Calu3 (cell line): ENCODE results near the gene SH3BP1. TPM values are rescaled to one million over a fixed set of nuclear protein-coding genes. Genes with fewer than 3 reads are reported as not detected.

ENCODE experiments used
- BruUV-seq: library from RNA; stranded (reverse); fragments of 400-500 nt; replicated peaks from 2 replicates; lab custom pipeline; 2021; lab: Mats Ljungman, UMichigan
- CTCF ChIA-PET: fragments of 300-600 bp; sonication (Branson Sonifier 250); formaldehyde crosslinking; loops from one replicate; lab custom pipeline; 2022; ENCODE audit warnings: antibody characterized with exemption; lab: Charles Lee
- DNase-seq: peaks from one replicate; pipeline ENCODE4 v3.0.0; 2022
- H3K27ac Mint-ChIP-seq: one replicate; pipeline ENCODE4 v1.8.0; 2022; ENCODE audit warnings: mixed read lengths; ENCODE audit not compliant: unreplicated experiment
- H3K27me3 Mint-ChIP-seq: one replicate; pipeline ENCODE4 v1.8.0; 2022; ENCODE audit warnings: mixed read lengths; ENCODE audit not compliant: unreplicated experiment
- H3K36me3 Mint-ChIP-seq: one replicate; pipeline ENCODE4 v1.8.0; 2022; ENCODE audit warnings: mild to moderate bottlenecking, moderate library complexity, mixed read lengths; ENCODE audit not compliant: insufficient read depth, unreplicated experiment
- H3K4me1 Mint-ChIP-seq: one replicate; pipeline ENCODE4 v1.8.0; 2022; ENCODE audit warnings: mild to moderate bottlenecking, low read depth, mixed read lengths; ENCODE audit not compliant: unreplicated experiment
- H3K4me3 Mint-ChIP-seq: one replicate; pipeline ENCODE4 v1.8.0; 2022; ENCODE audit warnings: mild to moderate bottlenecking, low read depth, moderate library complexity, mixed read lengths; ENCODE audit not compliant: unreplicated experiment
- H3K9me3 Mint-ChIP-seq: one replicate; pipeline ENCODE4 v1.8.0; 2022; ENCODE audit warnings: low read depth, mixed read lengths; ENCODE audit not compliant: unreplicated experiment
- intact Hi-C: fragments of 100-400 bp; cut with micrococcal nuclease; formaldehyde crosslinking; loops from one replicate; pipeline ENCODE4 v1.10.0; 2022; ENCODE audit not compliant: unreplicated experiment
- total RNA-seq: library from RNA; stranded (reverse); gene quantifications from 2 replicates; pipeline ENCODE4 v1.2.3, GENCODE V29; 2022
- TF ChIP-seq, protein P1 (sequence below): fragments of 200-600 bp; IDR thresholded peaks from one replicate; pipeline ENCODE4 v1.8.0; 2022; ENCODE audit warnings: antibody characterized with exemption; ENCODE audit not compliant: unreplicated experiment

Gene SH3BP1
- total RNA-seq, 1 experiment from 2014 or later: 17.6 TPM

DNA sequence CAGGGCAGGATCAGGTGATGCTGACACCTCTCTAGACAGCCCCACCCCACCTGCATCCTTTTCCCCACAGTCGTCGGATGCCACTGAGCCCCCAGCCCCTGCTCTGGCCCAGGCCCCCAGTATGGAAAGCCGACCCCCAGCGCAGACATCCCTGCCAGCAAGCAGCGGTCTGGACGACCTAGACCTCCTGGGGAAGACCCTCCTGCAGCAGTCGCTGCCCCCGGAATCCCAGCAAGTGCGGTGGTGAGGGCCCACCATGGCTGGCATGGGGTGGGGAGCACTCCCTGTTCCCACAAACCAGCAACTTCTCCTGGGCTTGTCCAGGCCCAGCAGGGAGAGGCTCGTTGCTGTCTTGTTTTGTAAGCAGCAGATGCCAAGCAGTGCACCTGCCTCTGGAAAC is 9.5 kb upstream of the SH3BP1 start:
- H3K9me3 Mint-ChIP-seq: no peaks in the 10 kb centered on the region
- H3K27me3 Mint-ChIP-seq: no peaks in the 10 kb centered on the region
- CTCF ChIA-PET: interaction anchor here (0.6 kb wide), 1 partner anchor 158 kb away, joined by 3 read pairs; no protein-coding TSS in a partner anchor
- intact Hi-C loops: no loop called here
- no peak for DNase-seq
- TF ChIP-seq, protein P1, sequence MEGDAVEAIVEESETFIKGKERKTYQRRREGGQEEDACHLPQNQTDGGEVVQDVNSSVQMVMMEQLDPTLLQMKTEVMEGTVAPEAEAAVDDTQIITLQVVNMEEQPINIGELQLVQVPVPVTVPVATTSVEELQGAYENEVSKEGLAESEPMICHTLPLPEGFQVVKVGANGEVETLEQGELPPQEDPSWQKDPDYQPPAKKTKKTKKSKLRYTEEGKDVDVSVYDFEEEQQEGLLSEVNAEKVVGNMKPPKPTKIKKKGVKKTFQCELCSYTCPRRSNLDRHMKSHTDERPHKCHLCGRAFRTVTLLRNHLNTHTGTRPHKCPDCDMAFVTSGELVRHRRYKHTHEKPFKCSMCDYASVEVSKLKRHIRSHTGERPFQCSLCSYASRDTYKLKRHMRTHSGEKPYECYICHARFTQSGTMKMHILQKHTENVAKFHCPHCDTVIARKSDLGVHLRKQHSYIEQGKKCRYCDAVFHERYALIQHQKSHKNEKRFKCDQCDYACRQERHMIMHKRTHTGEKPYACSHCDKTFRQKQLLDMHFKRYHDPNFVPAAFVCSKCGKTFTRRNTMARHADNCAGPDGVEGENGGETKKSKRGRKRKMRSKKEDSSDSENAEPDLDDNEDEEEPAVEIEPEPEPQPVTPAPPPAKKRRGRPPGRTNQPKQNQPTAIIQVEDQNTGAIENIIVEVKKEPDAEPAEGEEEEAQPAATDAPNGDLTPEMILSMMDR: no peak
- no peak overlapping the region for H3K4me3 Mint-ChIP-seq
- peaks cover 46% of the 10 kb centered on the region for H3K36me3 Mint-ChIP-seq
- no peak overlapping the region for H3K27ac Mint-ChIP-seq
- BruUV-seq: no TSS peak
- H3K4me1 Mint-ChIP-seq: no peaks in the 10 kb centered on the region

DNA sequence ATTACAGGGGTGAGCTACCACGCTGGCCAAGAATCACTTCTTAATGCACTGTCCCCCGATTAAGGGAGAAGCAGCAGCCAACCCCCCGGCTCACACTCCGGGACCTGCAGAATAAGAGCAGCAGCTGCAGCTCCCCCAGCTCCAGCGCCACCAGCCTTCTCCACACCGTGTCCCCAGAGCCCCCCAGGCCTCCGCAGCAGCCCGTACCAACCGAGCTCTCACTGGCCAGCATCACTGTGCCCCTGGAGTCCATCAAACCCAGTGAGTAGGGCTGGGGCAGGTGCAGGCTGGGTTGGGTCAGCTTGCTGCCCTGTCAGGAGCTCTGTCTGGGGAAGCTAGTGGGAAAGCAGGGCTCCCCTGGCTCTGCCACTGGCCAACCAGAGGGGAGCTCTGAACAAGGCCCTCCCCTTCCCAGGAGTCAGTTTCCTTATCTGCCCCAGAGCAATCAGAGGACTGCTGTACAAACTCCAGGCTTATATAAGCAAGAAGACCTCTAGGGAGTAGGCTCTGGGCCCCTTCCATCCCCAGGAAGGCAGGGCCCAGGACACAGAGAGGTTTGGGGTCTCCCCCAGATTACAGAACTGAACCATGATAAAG is 8.5 kb upstream of the SH3BP1 start:
- TF ChIP-seq, protein P1: no peak
- no peaks in the 10 kb centered on the region for H3K9me3 Mint-ChIP-seq
- H3K4me1 Mint-ChIP-seq: no peaks in the 10 kb centered on the region
- no peak overlapping the region for H3K27ac Mint-ChIP-seq
- CTCF ChIA-PET: interaction anchor here (0.6 kb wide), 1 partner anchor 157 kb away, joined by 3 read pairs; no protein-coding TSS in a partner anchor
- no peak for DNase-seq
- H3K27me3 Mint-ChIP-seq: no peaks in the 10 kb centered on the region
- H3K36me3 Mint-ChIP-seq: peaks cover 37% of the 10 kb centered on the region
- intact Hi-C loops: no loop called here
- no peak overlapping the region for H3K4me3 Mint-ChIP-seq
- no TSS peak for BruUV-seq

- intact Hi-C loops: no loop called here
- no peak for DNase-seq
- H3K36me3 Mint-ChIP-seq: peaks cover 32% of the 10 kb centered on the region
- TF ChIP-seq, protein P1: no peak
- CTCF ChIA-PET: interaction anchor here (3.8 kb wide), 1 partner anchor 11 kb away, joined by 18 read pairs; no protein-coding TSS in a partner anchor
- no peaks in the 10 kb centered on the region for H3K27me3 Mint-ChIP-seq
- no TSS peak for BruUV-seq
- no peaks in the 10 kb centered on the region for H3K9me3 Mint-ChIP-seq
- no peak overlapping the region for H3K4me3 Mint-ChIP-seq
- no peaks in the 10 kb centered on the region for H3K4me1 Mint-ChIP-seq
- no peak overlapping the region for H3K27ac Mint-ChIP-seq
Measured at GRCh38 chr22:37631448-37632173, 7.9 kb upstream of the SH3BP1 start.

- H3K27me3 Mint-ChIP-seq: no peaks in the 10 kb centered on the region
- H3K4me1 Mint-ChIP-seq: no peaks in the 10 kb centered on the region
- H3K27ac Mint-ChIP-seq: no peak overlapping the region
- H3K36me3 Mint-ChIP-seq: peaks cover 35% of the 10 kb centered on the region
- intact Hi-C loops: no loop called here
- BruUV-seq: TSS peak; percentile 13
- H3K9me3 Mint-ChIP-seq: no peaks in the 10 kb centered on the region
- H3K4me3 Mint-ChIP-seq: no peak overlapping the region
- CTCF ChIA-PET: interaction anchor here (3.8 kb wide), 1 partner anchor 11 kb away, joined by 18 read pairs; no protein-coding TSS in a partner anchor
- TF ChIP-seq, protein P1: no peak
- DNase-seq: no peak
Measured at GRCh38 chr22:37632174-37633088, 7.0 kb upstream of the SH3BP1 start.
